ENCODE results near the gene CENPS.
"Not testable (repeated sequence)": the region's sequence is repeated elsewhere in the genome, so short reads cannot be mapped to it uniquely, and the experiment has no call there.

The CENPS gene

GRCh38 chr1:10451287-10451686 lies 21.1 kb downstream of the CENPS start:
- no peak for DNase-seq (ENCODE audit: low read depth)
- no peak for TF ChIP-seq CTCF (conservative IDR thresholded peaks at IDR 0.05; ENCODE audit: low read depth, low read length)
- H3K4me3 ChIP-seq (ENCODE audit: low read length) = no peak overlapping the region

- no peak for TF ChIP-seq CTCF (conservative IDR thresholded peaks at IDR 0.05; ENCODE audit: low read depth, low read length)
- DNase-seq (ENCODE audit: low read depth) = no peak
- no peak overlapping the region for H3K4me3 ChIP-seq (ENCODE audit: low read length)
Observed at GRCh38 chr1:10456048-10456447, 25.8 kb downstream of the CENPS start.

GRCh38 chr1:10456661-10457060 lies 26.4 kb downstream of the CENPS start:
- H3K4me3 ChIP-seq (ENCODE audit: low read length) = no peak overlapping the region
- TF ChIP-seq CTCF (conservative IDR thresholded peaks at IDR 0.05; ENCODE audit: low read depth, low read length) = no peak
- DNase-seq (ENCODE audit: low read depth) = no peak

- not testable (repeated sequence) for H3K4me3 ChIP-seq (ENCODE audit: low read length); DNase-seq (ENCODE audit: low read depth)
Observed at GRCh38 chr1:10457462-10457861, 27.2 kb downstream of the CENPS start.

GRCh38 chr1:10457875-10458274 lies 27.6 kb downstream of the CENPS start:
- no peak for DNase-seq (ENCODE audit: low read depth)
- no peak for TF ChIP-seq CTCF (conservative IDR thresholded peaks at IDR 0.05; ENCODE audit: low read depth, low read length)
- H3K4me3 ChIP-seq (ENCODE audit: low read length) = no peak overlapping the region

- TF ChIP-seq CTCF (conservative IDR thresholded peaks at IDR 0.05; ENCODE audit: low read depth, low read length) = no peak
- peak; percentile 59 for DNase-seq (ENCODE audit: low read depth)
- H3K4me3 ChIP-seq (ENCODE audit: low read length) = no peak overlapping the region
Observed at GRCh38 chr1:10459184-10459583, 29.0 kb downstream of the CENPS start.

- DNase-seq (ENCODE audit: low read depth) = no peak
- TF ChIP-seq CTCF (conservative IDR thresholded peaks at IDR 0.05; ENCODE audit: low read depth, low read length) = no peak
- H3K4me3 ChIP-seq (ENCODE audit: low read length) = no peak overlapping the region
Observed at GRCh38 chr1:10467078-10467477, 36.8 kb downstream of the CENPS start.

GRCh38 chr1:10470043-10470442 lies 39.8 kb downstream of the CENPS start:
- DNase-seq (ENCODE audit: low read depth) = no peak
- no peak for TF ChIP-seq CTCF (conservative IDR thresholded peaks at IDR 0.05; ENCODE audit: low read depth, low read length)
- H3K4me3 ChIP-seq (ENCODE audit: low read length) = no peak overlapping the region

All from retinal pigment epithelial cell (primary cell).